Heart left ventricle (tissue), 13 donors: Measurements from ENCODE around the gene VSIG10L2.

Experiments used
- POLR2A ChIP-seq, 2 donors: fragments of 450-650 bp; IDR thresholded peaks; one replicate each; pipeline ENCODE4 v1.6.1; 2017; ENCODE audit warnings: antibody characterized with exemption in 2 of 2, mild to moderate bottlenecking in 2 of 2, moderate library complexity in 2 of 2
- TF ChIP-seq, protein P1 (sequence below), 12 donors: fragments of 200-600 bp; sonication (generic) in 4 of 12; IDR thresholded peaks; one replicate each; pipeline versions ENCODE4 v1.5.0 to v1.8.0; 2018 to 2022; ENCODE audit warnings: antibody characterized with exemption in 12 of 12, mild to moderate bottlenecking in 5 of 12
- donor health status: ischemic (EF 13 %, LVEDD 7.1; RV severe dilation, severe dysfunction).
- donor health status: DM: no; HTN: yes; CAD: no.
- donor health status: DM: no; HTN: no; CAD: no.
- donor health status: ischemic (EF 25% LVEDD 6.9; RV normal size, moderate dysfunction).
- donor health status: ischemic (EF 25% LVEDD 5.7; RV mildly dilated, moderate dysfunction).
- donor health status: ischemic (EF 35%, LVEDD 5.7; RV mildly dilated, moderate dysfunction).
- donor health status: nonischemic (EF 11% LVEDD 7.7; RV severe dilation, severe dysfunction).
- donor health status: DM: yes; HTN: yes; CAD: no.
- donor health status: PGD.
- donor health status: ischemic (EF 29% LVEDD 5.4; RV normal size, mild dysfunction).
- donor health status: nonischemic (EF 23%, LVEDD 6.1; RV moderate dilation, normal function).

DNA sequence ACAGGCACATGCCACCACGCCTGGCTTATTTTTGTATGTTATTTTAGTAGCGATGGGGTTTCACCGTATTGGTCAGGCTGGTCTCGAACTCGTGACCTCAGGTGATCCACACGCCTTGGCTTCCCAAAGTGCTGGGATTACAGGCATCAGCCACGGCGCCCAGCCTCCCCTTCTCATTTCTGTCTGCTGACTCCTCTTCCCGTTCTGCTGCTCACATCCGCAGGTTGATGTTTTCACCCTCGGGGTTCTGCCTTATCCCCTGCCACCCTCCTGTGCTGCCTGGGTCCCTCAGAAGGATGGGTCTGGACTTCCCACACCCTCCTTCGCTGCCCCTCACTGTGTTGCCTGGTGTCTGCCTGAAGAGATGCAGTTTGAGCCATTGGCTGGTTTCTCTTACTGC, 19.2 kb upstream of the VSIG10L2 start:
- TF ChIP-seq, protein P1, sequence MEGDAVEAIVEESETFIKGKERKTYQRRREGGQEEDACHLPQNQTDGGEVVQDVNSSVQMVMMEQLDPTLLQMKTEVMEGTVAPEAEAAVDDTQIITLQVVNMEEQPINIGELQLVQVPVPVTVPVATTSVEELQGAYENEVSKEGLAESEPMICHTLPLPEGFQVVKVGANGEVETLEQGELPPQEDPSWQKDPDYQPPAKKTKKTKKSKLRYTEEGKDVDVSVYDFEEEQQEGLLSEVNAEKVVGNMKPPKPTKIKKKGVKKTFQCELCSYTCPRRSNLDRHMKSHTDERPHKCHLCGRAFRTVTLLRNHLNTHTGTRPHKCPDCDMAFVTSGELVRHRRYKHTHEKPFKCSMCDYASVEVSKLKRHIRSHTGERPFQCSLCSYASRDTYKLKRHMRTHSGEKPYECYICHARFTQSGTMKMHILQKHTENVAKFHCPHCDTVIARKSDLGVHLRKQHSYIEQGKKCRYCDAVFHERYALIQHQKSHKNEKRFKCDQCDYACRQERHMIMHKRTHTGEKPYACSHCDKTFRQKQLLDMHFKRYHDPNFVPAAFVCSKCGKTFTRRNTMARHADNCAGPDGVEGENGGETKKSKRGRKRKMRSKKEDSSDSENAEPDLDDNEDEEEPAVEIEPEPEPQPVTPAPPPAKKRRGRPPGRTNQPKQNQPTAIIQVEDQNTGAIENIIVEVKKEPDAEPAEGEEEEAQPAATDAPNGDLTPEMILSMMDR (IDR thresholded peaks at IDR 0.05) = no peak
- no peak for TF ChIP-seq POLR2A (IDR thresholded peaks at IDR 0.05)
